PC-9 (cell line): ENCODE results near the gene UBE2Z.

Experiments used
- EZH2 ChIP-seq: fragments of 200-600 bp; sonication (generic); IDR thresholded peaks from 2 replicates; pipeline ENCODE4 v1.8.0; 2017; ENCODE audit warnings: antibody characterized with exemption, low read depth
- TF ChIP-seq, protein P1 (sequence below): fragments of 200-600 bp; sonication (generic); conservative IDR thresholded peaks from 2 replicates; pipeline ENCODE4 v1.6.1; 2017; ENCODE audit warnings: mixed run types, antibody characterized with exemption, mild to moderate bottlenecking, moderate library complexity

DNA sequence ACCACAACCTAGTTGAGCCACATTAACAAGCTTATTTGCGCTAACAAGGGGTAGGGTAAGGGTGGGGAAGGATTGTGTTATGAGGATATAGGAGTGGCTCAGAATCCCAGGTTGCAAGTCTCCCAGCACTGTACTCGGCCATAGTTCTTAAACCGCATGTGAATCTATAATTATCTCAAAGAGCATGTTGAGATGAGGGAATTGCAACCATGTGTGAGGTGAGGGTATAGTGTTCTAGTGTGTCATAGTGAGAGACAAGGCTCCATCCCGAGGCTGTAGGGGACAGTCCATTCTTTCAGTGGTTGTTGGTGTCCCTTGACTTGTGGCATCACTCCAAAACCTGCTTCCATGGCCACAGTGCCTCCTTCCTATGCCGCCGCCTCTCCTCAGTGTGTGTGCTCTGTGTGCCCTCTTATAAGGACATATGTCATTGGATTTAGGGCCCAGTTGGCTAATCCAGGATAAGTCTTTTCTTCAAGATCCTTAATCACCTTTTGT is 38.3 kb upstream of the UBE2Z start:
- TF ChIP-seq, protein P1, sequence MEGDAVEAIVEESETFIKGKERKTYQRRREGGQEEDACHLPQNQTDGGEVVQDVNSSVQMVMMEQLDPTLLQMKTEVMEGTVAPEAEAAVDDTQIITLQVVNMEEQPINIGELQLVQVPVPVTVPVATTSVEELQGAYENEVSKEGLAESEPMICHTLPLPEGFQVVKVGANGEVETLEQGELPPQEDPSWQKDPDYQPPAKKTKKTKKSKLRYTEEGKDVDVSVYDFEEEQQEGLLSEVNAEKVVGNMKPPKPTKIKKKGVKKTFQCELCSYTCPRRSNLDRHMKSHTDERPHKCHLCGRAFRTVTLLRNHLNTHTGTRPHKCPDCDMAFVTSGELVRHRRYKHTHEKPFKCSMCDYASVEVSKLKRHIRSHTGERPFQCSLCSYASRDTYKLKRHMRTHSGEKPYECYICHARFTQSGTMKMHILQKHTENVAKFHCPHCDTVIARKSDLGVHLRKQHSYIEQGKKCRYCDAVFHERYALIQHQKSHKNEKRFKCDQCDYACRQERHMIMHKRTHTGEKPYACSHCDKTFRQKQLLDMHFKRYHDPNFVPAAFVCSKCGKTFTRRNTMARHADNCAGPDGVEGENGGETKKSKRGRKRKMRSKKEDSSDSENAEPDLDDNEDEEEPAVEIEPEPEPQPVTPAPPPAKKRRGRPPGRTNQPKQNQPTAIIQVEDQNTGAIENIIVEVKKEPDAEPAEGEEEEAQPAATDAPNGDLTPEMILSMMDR = no peak
- TF ChIP-seq EZH2 = no peak
